ENCODE results near the gene BPI.
"Not testable (repeated sequence)": the region's sequence is repeated elsewhere in the genome, so short reads cannot be mapped to it uniquely, and the experiment has no call there.

DNA sequence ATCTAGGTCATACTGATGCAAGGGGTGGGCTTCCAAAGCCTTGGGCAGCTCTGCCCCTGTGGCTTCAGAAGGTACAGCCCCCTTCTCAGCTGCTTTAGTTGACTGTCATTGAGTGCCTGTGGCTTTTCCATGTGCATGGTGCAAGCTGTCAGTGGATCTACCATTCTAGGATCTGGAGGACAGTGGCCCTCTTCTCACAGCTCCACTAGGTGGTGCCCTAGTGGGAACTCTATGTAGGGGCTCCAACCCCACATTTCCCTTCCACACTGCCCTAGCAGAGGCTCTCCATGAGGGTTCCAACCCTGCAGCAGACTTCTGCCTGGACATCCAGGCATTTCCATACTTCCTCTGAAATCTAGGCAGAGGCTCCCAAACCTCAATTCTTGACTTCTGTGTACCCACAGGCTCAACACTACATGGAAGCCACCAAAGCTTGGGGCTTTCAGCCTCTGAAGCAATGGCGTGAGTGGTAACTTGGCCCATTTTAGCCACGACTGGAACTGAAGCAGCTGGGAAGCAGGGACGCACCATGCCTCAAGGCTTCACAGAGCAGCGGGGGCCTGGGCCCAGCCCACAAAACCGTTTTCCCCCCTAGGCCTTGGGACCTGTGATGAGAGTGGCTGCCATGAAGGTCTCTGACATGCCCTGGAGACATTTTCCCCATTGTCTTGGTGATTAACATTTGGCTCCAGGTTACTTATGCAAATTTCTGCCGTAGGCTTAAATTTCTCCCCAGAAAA, 22.6 kb upstream of the BPI start:
- TF ChIP-seq, protein P1, sequence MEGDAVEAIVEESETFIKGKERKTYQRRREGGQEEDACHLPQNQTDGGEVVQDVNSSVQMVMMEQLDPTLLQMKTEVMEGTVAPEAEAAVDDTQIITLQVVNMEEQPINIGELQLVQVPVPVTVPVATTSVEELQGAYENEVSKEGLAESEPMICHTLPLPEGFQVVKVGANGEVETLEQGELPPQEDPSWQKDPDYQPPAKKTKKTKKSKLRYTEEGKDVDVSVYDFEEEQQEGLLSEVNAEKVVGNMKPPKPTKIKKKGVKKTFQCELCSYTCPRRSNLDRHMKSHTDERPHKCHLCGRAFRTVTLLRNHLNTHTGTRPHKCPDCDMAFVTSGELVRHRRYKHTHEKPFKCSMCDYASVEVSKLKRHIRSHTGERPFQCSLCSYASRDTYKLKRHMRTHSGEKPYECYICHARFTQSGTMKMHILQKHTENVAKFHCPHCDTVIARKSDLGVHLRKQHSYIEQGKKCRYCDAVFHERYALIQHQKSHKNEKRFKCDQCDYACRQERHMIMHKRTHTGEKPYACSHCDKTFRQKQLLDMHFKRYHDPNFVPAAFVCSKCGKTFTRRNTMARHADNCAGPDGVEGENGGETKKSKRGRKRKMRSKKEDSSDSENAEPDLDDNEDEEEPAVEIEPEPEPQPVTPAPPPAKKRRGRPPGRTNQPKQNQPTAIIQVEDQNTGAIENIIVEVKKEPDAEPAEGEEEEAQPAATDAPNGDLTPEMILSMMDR (IDR thresholded peaks at IDR 0.05): not testable (repeated sequence)
- not testable (repeated sequence) for TF ChIP-seq POLR2A (IDR thresholded peaks at IDR 0.05)
